ENCODE results near the gene HES5.
"Not testable (repeated sequence)": the region's sequence is repeated elsewhere in the genome, so short reads cannot be mapped to it uniquely, and the experiment has no call there.

The HES5 gene

DNA sequence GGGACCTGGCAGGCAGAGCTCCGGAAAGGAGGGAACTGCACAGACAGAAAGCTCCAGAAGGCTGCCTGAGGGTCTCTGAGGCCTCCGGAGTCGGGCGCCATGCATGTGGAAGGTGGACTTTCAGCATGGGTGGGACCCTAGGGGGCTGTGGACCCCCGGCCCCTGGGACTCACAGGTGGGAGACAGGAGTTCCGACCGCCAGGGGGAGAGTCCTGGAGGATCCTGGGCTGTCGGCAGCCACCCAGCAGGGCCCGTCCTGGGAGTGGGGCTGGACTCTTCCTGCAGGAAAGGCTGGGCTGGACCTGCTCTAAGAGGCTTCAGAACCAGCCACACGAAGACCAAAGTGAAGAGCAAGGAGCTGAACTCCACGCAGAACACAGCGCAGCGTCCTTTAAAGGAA, 39.6 kb upstream of the HES5 start:
- H3K9ac ChIP-seq (ENCODE audit: low read length); H3K4me1 ChIP-seq (ENCODE audit: control insufficient read depth, insufficient read depth, low read depth, low read length); H3K23ac ChIP-seq (ENCODE audit: low read length in 2 of 2); H2BK12ac ChIP-seq (ENCODE audit: low read length in 2 of 2); H3K36me3 ChIP-seq (ENCODE audit: control insufficient read depth in 1 of 2, insufficient read depth in 2 of 2, low read depth in 1 of 2, low read length in 2 of 2); H3K14ac ChIP-seq (ENCODE audit: low read length in 2 of 2); H3K4ac ChIP-seq (ENCODE audit: low read depth in 1 of 2, low read length in 2 of 2); H2BK120ac ChIP-seq (ENCODE audit: low read depth, low read length); H4K91ac ChIP-seq (ENCODE audit: low read length); H2AK5ac ChIP-seq (ENCODE audit: low read length, severe bottlenecking); H2BK5ac ChIP-seq (ENCODE audit: low read depth, low read length, poor library complexity, severe bottlenecking); H3K4me3 ChIP-seq (ENCODE audit: insufficient read depth in 1 of 2, low read depth in 1 of 2, low read length in 2 of 2); H3K4me2 ChIP-seq (ENCODE audit: low read length, poor library complexity, severe bottlenecking); H4K8ac ChIP-seq (ENCODE audit: low read length); DNase-seq; H2BK15ac ChIP-seq (ENCODE audit: low read depth, poor library complexity, severe bottlenecking); H3K27ac ChIP-seq (ENCODE audit: low read length, poor library complexity, severe bottlenecking); H3K18ac ChIP-seq (ENCODE audit: low read depth in 1 of 2, low read length in 2 of 2); H3K9me3 ChIP-seq (ENCODE audit: control insufficient read depth, low read length); H3K79me1 ChIP-seq (replicated peaks; ENCODE audit: low read length, poor library complexity, severe bottlenecking); H2AFZ ChIP-seq (ENCODE audit: low read depth, low read length): not testable (repeated sequence)
- peaks cover 5 to 41% of the 10 kb centered on the region in 2 experiments for H3K27me3 ChIP-seq (ENCODE audit: control insufficient read depth in 1 of 2, insufficient read depth in 1 of 2, low read length in 2 of 2)
- 86% methylated on average over 13 of the region's 13 CpGs for WGBS

GRCh38 chr1:2569060-2569459, 39.0 kb upstream of the HES5 start:
- Histone ChIP-seq H3K36me3 (ENCODE audit: control insufficient read depth in 1 of 2, insufficient read depth in 2 of 2, low read depth in 1 of 2, low read length in 2 of 2) (no peaks in the 10 kb centered on the region), H3K4me1 (ENCODE audit: control insufficient read depth, insufficient read depth, low read depth, low read length) (peaks cover 9% of the 10 kb centered on the region), H2BK15ac (ENCODE audit: low read depth, poor library complexity, severe bottlenecking) (no peak overlapping the region), H2AFZ (ENCODE audit: low read depth, low read length) (no peak overlapping the region), H2BK5ac (ENCODE audit: low read depth, low read length, poor library complexity, severe bottlenecking) (no peak overlapping the region), H4K91ac (ENCODE audit: low read length) (no peak overlapping the region), H3K4me2 (ENCODE audit: low read length, poor library complexity, severe bottlenecking) (no peak overlapping the region), H2AK5ac (ENCODE audit: low read length, severe bottlenecking) (no peak overlapping the region), H3K4me3 (ENCODE audit: insufficient read depth in 1 of 2, low read depth in 1 of 2, low read length in 2 of 2) (no peak overlapping the region), H4K8ac (ENCODE audit: low read length) (no peak overlapping the region), H3K14ac (ENCODE audit: low read length in 2 of 2) (no peak overlapping the region), H2BK120ac (ENCODE audit: low read depth, low read length) (no peak overlapping the region), H3K23ac (ENCODE audit: low read length in 2 of 2) (no peak overlapping the region), H3K4ac (ENCODE audit: low read depth in 1 of 2, low read length in 2 of 2) (no peak overlapping the region), H3K27ac (ENCODE audit: low read length, poor library complexity, severe bottlenecking) (no peak overlapping the region), H3K27me3 (ENCODE audit: control insufficient read depth in 1 of 2, insufficient read depth in 1 of 2, low read length in 2 of 2) (peaks cover 5 to 41% of the 10 kb centered on the region in 2 experiments), H3K9ac (ENCODE audit: low read length) (no peak overlapping the region), H3K18ac (ENCODE audit: low read depth in 1 of 2, low read length in 2 of 2) (no peak overlapping the region), H3K79me1 (replicated peaks; ENCODE audit: low read length, poor library complexity, severe bottlenecking) (no peaks in the 10 kb centered on the region), H2BK12ac (ENCODE audit: low read length in 2 of 2) (no peak overlapping the region), H3K9me3 (ENCODE audit: control insufficient read depth, low read length) (peaks cover 6% of the 10 kb centered on the region)
- DNase-seq, result no peak
- WGBS, result 83% methylated on average over 12 of the region's 17 CpGs

GRCh38 chr1:2568187-2568816, 38.2 kb upstream of the HES5 start:
- H3K9me3 ChIP-seq (ENCODE audit: control insufficient read depth, low read length); H2AFZ ChIP-seq (ENCODE audit: low read depth, low read length); H3K27ac ChIP-seq (ENCODE audit: low read length, poor library complexity, severe bottlenecking); H3K23ac ChIP-seq (ENCODE audit: low read length in 2 of 2); H2BK120ac ChIP-seq (ENCODE audit: low read depth, low read length); H4K8ac ChIP-seq (ENCODE audit: low read length); H2AK5ac ChIP-seq (ENCODE audit: low read length, severe bottlenecking); H3K4me3 ChIP-seq (ENCODE audit: insufficient read depth in 1 of 2, low read depth in 1 of 2, low read length in 2 of 2); H3K4me2 ChIP-seq (ENCODE audit: low read length, poor library complexity, severe bottlenecking); H3K9ac ChIP-seq (ENCODE audit: low read length); H2BK12ac ChIP-seq (ENCODE audit: low read length in 2 of 2); DNase-seq; H3K4ac ChIP-seq (ENCODE audit: low read depth in 1 of 2, low read length in 2 of 2); H3K4me1 ChIP-seq (ENCODE audit: control insufficient read depth, insufficient read depth, low read depth, low read length); H2BK15ac ChIP-seq (ENCODE audit: low read depth, poor library complexity, severe bottlenecking); H3K36me3 ChIP-seq (ENCODE audit: control insufficient read depth in 1 of 2, insufficient read depth in 2 of 2, low read depth in 1 of 2, low read length in 2 of 2); H2BK5ac ChIP-seq (ENCODE audit: low read depth, low read length, poor library complexity, severe bottlenecking); H3K18ac ChIP-seq (ENCODE audit: low read depth in 1 of 2, low read length in 2 of 2); H3K79me1 ChIP-seq (replicated peaks; ENCODE audit: low read length, poor library complexity, severe bottlenecking); H4K91ac ChIP-seq (ENCODE audit: low read length); H3K14ac ChIP-seq (ENCODE audit: low read length in 2 of 2): not testable (repeated sequence)
- peaks cover 5 to 41% of the 10 kb centered on the region in 2 experiments for H3K27me3 ChIP-seq (ENCODE audit: control insufficient read depth in 1 of 2, insufficient read depth in 1 of 2, low read length in 2 of 2)
- 67% methylated on average over 2 of the region's 17 CpGs for WGBS

DNA sequence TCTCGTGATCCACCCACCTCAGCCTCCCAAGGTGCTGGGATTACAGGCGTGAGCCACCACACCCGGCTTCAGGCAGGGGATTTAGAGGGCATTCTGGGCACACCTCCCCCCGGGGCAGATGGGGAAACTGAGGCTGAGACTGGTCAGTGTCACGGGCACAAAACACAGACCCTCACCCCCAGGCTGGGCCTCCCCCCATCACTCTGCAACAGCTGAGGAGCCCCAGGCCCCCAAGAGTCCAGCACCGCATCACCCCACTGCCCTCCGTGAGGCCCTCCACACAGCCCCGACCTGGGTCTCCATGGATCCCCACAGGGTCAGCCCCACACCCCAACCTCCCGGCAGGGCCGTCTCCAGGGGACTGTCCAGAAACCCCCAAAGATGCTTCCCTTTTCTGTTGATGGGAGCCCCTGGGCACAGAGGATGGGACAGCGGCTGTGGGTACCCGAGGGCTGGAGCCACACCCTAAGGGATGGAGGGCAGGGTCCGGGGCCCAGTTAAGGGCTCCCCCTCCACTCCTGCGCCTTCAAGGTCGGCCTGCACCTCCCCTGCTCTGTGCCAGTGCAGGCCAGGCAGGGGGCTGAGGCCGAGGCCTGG, 37.1 kb upstream of the HES5 start:
- H3K4me1 ChIP-seq (ENCODE audit: control insufficient read depth, insufficient read depth, low read depth, low read length), result peaks cover 9% of the 10 kb centered on the region
- no peak for DNase-seq
- no peak overlapping the region for H2BK12ac ChIP-seq (ENCODE audit: low read length in 2 of 2)
- no peak overlapping the region for H3K27ac ChIP-seq (ENCODE audit: low read length, poor library complexity, severe bottlenecking)
- no peak overlapping the region for H2AFZ ChIP-seq (ENCODE audit: low read depth, low read length)
- no peak overlapping the region for H3K14ac ChIP-seq (ENCODE audit: low read length in 2 of 2)
- H2BK5ac ChIP-seq (ENCODE audit: low read depth, low read length, poor library complexity, severe bottlenecking), result no peak overlapping the region
- H2BK120ac ChIP-seq (ENCODE audit: low read depth, low read length), result no peak overlapping the region
- H4K91ac ChIP-seq (ENCODE audit: low read length), result no peak overlapping the region
- no peak overlapping the region for H3K4me2 ChIP-seq (ENCODE audit: low read length, poor library complexity, severe bottlenecking)
- no peak overlapping the region for H2BK15ac ChIP-seq (ENCODE audit: low read depth, poor library complexity, severe bottlenecking)
- H3K9me3 ChIP-seq (ENCODE audit: control insufficient read depth, low read length), result no peaks in the 10 kb centered on the region
- WGBS, result 85% methylated on average over 16 of the region's 16 CpGs
- no peak overlapping the region for H4K8ac ChIP-seq (ENCODE audit: low read length)
- peaks cover 5 to 41% of the 10 kb centered on the region in 2 experiments for H3K27me3 ChIP-seq (ENCODE audit: control insufficient read depth in 1 of 2, insufficient read depth in 1 of 2, low read length in 2 of 2)
- H3K23ac ChIP-seq (ENCODE audit: low read length in 2 of 2), result no peak overlapping the region
- H3K18ac ChIP-seq (ENCODE audit: low read depth in 1 of 2, low read length in 2 of 2), result no peak overlapping the region
- H3K36me3 ChIP-seq (ENCODE audit: control insufficient read depth in 1 of 2, insufficient read depth in 2 of 2, low read depth in 1 of 2, low read length in 2 of 2), result peaks cover 5 to 12% of the 10 kb centered on the region in 2 experiments
- H3K4ac ChIP-seq (ENCODE audit: low read depth in 1 of 2, low read length in 2 of 2), result no peak overlapping the region
- no peaks in the 10 kb centered on the region for H3K79me1 ChIP-seq (replicated peaks; ENCODE audit: low read length, poor library complexity, severe bottlenecking)
- H2AK5ac ChIP-seq (ENCODE audit: low read length, severe bottlenecking), result no peak overlapping the region
- H3K9ac ChIP-seq (ENCODE audit: low read length), result no peak overlapping the region
- no peak overlapping the region for H3K4me3 ChIP-seq (ENCODE audit: insufficient read depth in 1 of 2, low read depth in 1 of 2, low read length in 2 of 2)

Data from mesenchymal stem cell (in vitro differentiated cells and primary cell).